Esophagus muscularis mucosa (tissue), 4 donors: ENCODE data around the gene AGBL1. TPM values are rescaled to one million over a fixed set of nuclear protein-coding genes. Genes with fewer than 3 reads are reported as not detected.

Source experiments
- DNase-seq: peaks from one replicate; pipeline ENCODE4 v3.0.0-alpha.2; 2017; ENCODE audit errors: extremely low spot score
- H3K27ac ChIP-seq, 4 donors: fragments of 200-600 bp; sonication (generic); replicated peaks in 1 of 4; 1 replicate in 3 of 4; 2 replicates in 1 of 4; pipeline ENCODE4 v1.5.1; 2016 to 2019; ENCODE audit warnings: mild to moderate bottlenecking in 1 of 4
- H3K27me3 ChIP-seq, 4 donors: fragments of 200-600 bp; sonication (generic); one replicate each; pipeline versions ENCODE4 v1.5.1 to v1.6.0; 2016 to 2019
- H3K36me3 ChIP-seq, 4 donors: fragments of 200-600 bp; sonication (generic); one replicate each; pipeline ENCODE4 v1.5.1; 2016 to 2019
- H3K4me1 ChIP-seq, 4 donors: fragments of 200-600 bp; sonication (generic); one replicate each; pipeline ENCODE4 v1.5.1; 2016 to 2019
- H3K4me3 ChIP-seq, 4 donors: fragments of 200-600 bp; sonication (generic); 1 replicate in 2 of 4; 2 replicates in 2 of 4; pipeline ENCODE4 v1.5.1; 2016 to 2019; ENCODE audit warnings: mild to moderate bottlenecking in 4 of 4, moderate library complexity in 1 of 4
- H3K9me3 ChIP-seq, 4 donors: fragments of 200-600 bp; sonication (generic); 1 replicate in 3 of 4; 2 replicates in 1 of 4; pipeline ENCODE4 v1.5.1; 2016 to 2019
- CTCF ChIP-seq, 3 experiments: fragments of 200-600 bp in 2 of 3; fragments of 450-650 bp in 1 of 3; sonication (generic) in 2 of 3; IDR thresholded peaks; one replicate each; pipeline ENCODE4 v1.5.1; 2017 to 2019; ENCODE audit warnings: antibody characterized with exemption in 3 of 3, mild to moderate bottlenecking in 2 of 3, moderate library complexity in 1 of 3
- EP300 ChIP-seq: sonication (generic); formaldehyde crosslinking; IDR thresholded peaks from one replicate; pipeline ENCODE4 v1.6.1; 2017; ENCODE audit warnings: antibody characterized with exemption
- POLR2A ChIP-seq: fragments of 450-650 bp; IDR thresholded peaks from one replicate; pipeline ENCODE4 v1.6.1; 2017; ENCODE audit warnings: antibody characterized with exemption, moderate library complexity, mild to moderate bottlenecking, low read depth
- POLR2AphosphoS5 ChIP-seq, 2 donors: sonication (generic); formaldehyde crosslinking; IDR thresholded peaks; one replicate each; pipeline ENCODE4 v1.6.1; 2017; ENCODE audit warnings: antibody characterized with exemption in 2 of 2
- WGBS: methylation state at CpG from one replicate; pipeline ENCODE4 v1.1.5; 2018; 5-methylcytosine and 5-hydroxymethylcytosine counted together
- intact Hi-C: fragments of 100-400 bp; cut with DNase I; formaldehyde crosslinking; loops from one replicate; pipeline ENCODE4 v1.15.1; 2023
- total RNA-seq, 4 donors: library from RNA; depleted of rRNA; stranded (reverse); fragments of >200 nt; gene quantifications; one replicate each; pipeline versions ENCODE4 v1.1.0 to v1.2.1, GENCODE V29; 2016

The AGBL1 gene
- total RNA-seq, 4 donors from 2014 or later = 0.06 TPM; not detected in 3

GRCh38 chr15:86903642-86904421 lies 824.2 kb downstream of the AGBL1 start:
- H3K4me3 ChIP-seq = no peak overlapping the region
- H3K27ac ChIP-seq = no peak overlapping the region
- intact Hi-C loops = no loop called here
- WGBS = 81% methylated on average over 4 of the region's 4 CpGs
- H3K4me1 ChIP-seq = peaks cover 0 to 15% (median 15%) of the 10 kb centered on the region in 4 donors
- TF ChIP-seq EP300 (no peak), CTCF (IDR thresholded peaks at IDR 0.05) (no peak), POLR2A (no peak), POLR2AphosphoS5 (IDR thresholded peaks at IDR 0.05) (no peak)
- H3K9me3 ChIP-seq = no peaks in the 10 kb centered on the region
- no peak for DNase-seq
- no peaks in the 10 kb centered on the region for H3K27me3 ChIP-seq
- H3K36me3 ChIP-seq = no peaks in the 10 kb centered on the region

- WGBS = 57% methylated on average over 3 of the region's 3 CpGs
- TF ChIP-seq CTCF (IDR thresholded peaks at IDR 0.05) (no peak), POLR2A (no peak), EP300 (no peak), POLR2AphosphoS5 (IDR thresholded peaks at IDR 0.05) (no peak)
- intact Hi-C loops = no loop called here
- DNase-seq = no peak
- H3K36me3 ChIP-seq = no peaks in the 10 kb centered on the region
- H3K4me3 ChIP-seq = no peak overlapping the region
- no peaks in the 10 kb centered on the region for H3K9me3 ChIP-seq
- H3K27ac ChIP-seq = no peak overlapping the region
- H3K27me3 ChIP-seq = no peaks in the 10 kb centered on the region
- peaks cover 0 to 15% (median 15%) of the 10 kb centered on the region in 4 donors for H3K4me1 ChIP-seq
Observed at GRCh38 chr15:86905625-86906256, 826.1 kb downstream of the AGBL1 start.

GRCh38 chr15:86906376-86906775 lies 826.7 kb downstream of the AGBL1 start:
- Histone ChIP-seq H3K36me3 (no peaks in the 10 kb centered on the region), H3K27ac (no peak overlapping the region), H3K9me3 (no peaks in the 10 kb centered on the region), H3K4me1 (peaks cover 0 to 15% (median 15%) of the 10 kb centered on the region in 4 donors), H3K4me3 (no peak overlapping the region), H3K27me3 (no peaks in the 10 kb centered on the region)
- intact Hi-C loops = no loop called here
- 11% methylated on average over 2 of the region's 2 CpGs for WGBS
- no peak for TF ChIP-seq CTCF (IDR thresholded peaks at IDR 0.05)
- peak; percentile 5 for TF ChIP-seq EP300
- DNase-seq = no peak

- Histone ChIP-seq H3K27ac (no peak overlapping the region), H3K36me3 (no peaks in the 10 kb centered on the region), H3K9me3 (no peaks in the 10 kb centered on the region), H3K27me3 (no peaks in the 10 kb centered on the region), H3K4me3 (no peak overlapping the region), H3K4me1 (peaks cover 3 to 18% (median 15%) of the 10 kb centered on the region in 4 donors)
- TF ChIP-seq EP300 (no peak), POLR2A (no peak), POLR2AphosphoS5 (IDR thresholded peaks at IDR 0.05) (no peak), CTCF (IDR thresholded peaks at IDR 0.05) (no peak)
- intact Hi-C loops = no loop called here
- 89% methylated on average over 5 of the region's 5 CpGs for WGBS
- peak; percentile 79 for DNase-seq
Observed at GRCh38 chr15:86911022-86911421, 831.4 kb downstream of the AGBL1 start.
